Activated CD8-positive, alpha-beta memory T cell treated with anti-CD3 and anti-CD28 coated beads for 1 hour (primary cell): ENCODE measurements around the gene KHDC1.
"Not testable (repeated sequence)": the region's sequence is repeated elsewhere in the genome, so short reads cannot be mapped to it uniquely, and the experiment has no call there.

Experiments
- DNase-seq, 2 donors: peaks; one replicate each; pipeline ENCODE4 v3.0.0-alpha.2; 2020; ENCODE audit warnings: low read depth in 1 of 2; ENCODE audit errors: extremely low read depth in 1 of 2

The KHDC1 gene

GRCh38 chr6:73262671-73263569, at the start of gene KHDC1:
KHDC1 (minus strand) TSS chr6:73263196; CDS start chr6:73242517, 20,679 bp downstream.
- peak; percentile 5 to 36 for DNase-seq

GRCh38 chr6:73310503-73310845, 47.5 kb upstream of the KHDC1 start:
- not testable (repeated sequence) for DNase-seq

- peak in 1 of 2 donors; percentile 27 for DNase-seq
Observed at GRCh38 chr6:73309785-73310502, 46.9 kb upstream of the KHDC1 start.

GRCh38 chr6:73309535-73309784, 46.5 kb upstream of the KHDC1 start:
- no peak for DNase-seq

GRCh38 chr6:73308712-73309534, 45.9 kb upstream of the KHDC1 start:
- no peak for DNase-seq

GRCh38 chr6:73303773-73304172, 40.8 kb upstream of the KHDC1 start:
- DNase-seq: not testable (repeated sequence)

GRCh38 chr6:73302339-73302738, 39.3 kb upstream of the KHDC1 start:
- DNase-seq: no peak

GRCh38 chr6:73299151-73299971, 36.4 kb upstream of the KHDC1 start:
- no peak for DNase-seq

- no peak for DNase-seq
Observed at GRCh38 chr6:73293331-73293730, 30.3 kb upstream of the KHDC1 start.

- DNase-seq: no peak
Observed at GRCh38 chr6:73290435-73290834, 27.4 kb upstream of the KHDC1 start.

GRCh38 chr6:73286752-73287151, 23.8 kb upstream of the KHDC1 start:
- DNase-seq: no peak

GRCh38 chr6:73285674-73286283, 22.8 kb upstream of the KHDC1 start:
- no peak for DNase-seq

- DNase-seq: no peak
Observed at GRCh38 chr6:73282871-73283270, 19.9 kb upstream of the KHDC1 start.

- not testable (repeated sequence) for DNase-seq
Observed at GRCh38 chr6:73281684-73282083, 18.7 kb upstream of the KHDC1 start.

GRCh38 chr6:73269296-73269695, 6.3 kb upstream of the KHDC1 start:
- not testable (repeated sequence) for DNase-seq

- not testable (repeated sequence) for DNase-seq
Observed at GRCh38 chr6:73268896-73269295, 5.9 kb upstream of the KHDC1 start.

- DNase-seq: no peak
Observed at GRCh38 chr6:73264446-73264845, 1.4 kb upstream of the KHDC1 start.

GRCh38 chr6:73263570-73263909, 544 bp upstream of the KHDC1 start:
- no peak for DNase-seq

- no peak for DNase-seq
Observed at GRCh38 chr6:73258721-73259120, 4.3 kb downstream of the KHDC1 start.

GRCh38 chr6:73254323-73254722, 8.7 kb downstream of the KHDC1 start:
- DNase-seq: not testable (repeated sequence)
